Dendritic cell treated with granulocyte-macrophage colony-stimulating factor and Interleukin-4, amounts not matched to agents 40 ng/mL and 50 ng/mL, for 4 days (primary cell): Measurements from ENCODE around the gene SLC49A4.

Source experiments
- H3K27ac Mint-ChIP-seq: one replicate; pipeline ENCODE4 v1.8.0; 2022; ENCODE audit warnings: mild to moderate bottlenecking, mixed read lengths
- H3K27me3 Mint-ChIP-seq: one replicate; pipeline ENCODE4 v1.8.0; 2022; ENCODE audit warnings: mild to moderate bottlenecking, mixed read lengths
- H3K36me3 Mint-ChIP-seq: one replicate; pipeline ENCODE4 v1.8.0; 2022; ENCODE audit warnings: low read depth, mixed read lengths
- H3K4me1 Mint-ChIP-seq: one replicate; pipeline ENCODE4 v1.8.0; 2022; ENCODE audit warnings: low read depth, mixed read lengths
- H3K4me3 Mint-ChIP-seq: one replicate; pipeline ENCODE4 v1.8.0; 2022; ENCODE audit warnings: mild to moderate bottlenecking, moderate library complexity, mixed read lengths
- H3K9me3 Mint-ChIP-seq: one replicate; pipeline ENCODE4 v1.8.0; 2022; ENCODE audit warnings: mixed read lengths
- intact Hi-C: fragments of 100-400 bp; cut with micrococcal nuclease; formaldehyde crosslinking; loops from one replicate; pipeline ENCODE4 v1.15.0; 2022

Gene SLC49A4

DNA sequence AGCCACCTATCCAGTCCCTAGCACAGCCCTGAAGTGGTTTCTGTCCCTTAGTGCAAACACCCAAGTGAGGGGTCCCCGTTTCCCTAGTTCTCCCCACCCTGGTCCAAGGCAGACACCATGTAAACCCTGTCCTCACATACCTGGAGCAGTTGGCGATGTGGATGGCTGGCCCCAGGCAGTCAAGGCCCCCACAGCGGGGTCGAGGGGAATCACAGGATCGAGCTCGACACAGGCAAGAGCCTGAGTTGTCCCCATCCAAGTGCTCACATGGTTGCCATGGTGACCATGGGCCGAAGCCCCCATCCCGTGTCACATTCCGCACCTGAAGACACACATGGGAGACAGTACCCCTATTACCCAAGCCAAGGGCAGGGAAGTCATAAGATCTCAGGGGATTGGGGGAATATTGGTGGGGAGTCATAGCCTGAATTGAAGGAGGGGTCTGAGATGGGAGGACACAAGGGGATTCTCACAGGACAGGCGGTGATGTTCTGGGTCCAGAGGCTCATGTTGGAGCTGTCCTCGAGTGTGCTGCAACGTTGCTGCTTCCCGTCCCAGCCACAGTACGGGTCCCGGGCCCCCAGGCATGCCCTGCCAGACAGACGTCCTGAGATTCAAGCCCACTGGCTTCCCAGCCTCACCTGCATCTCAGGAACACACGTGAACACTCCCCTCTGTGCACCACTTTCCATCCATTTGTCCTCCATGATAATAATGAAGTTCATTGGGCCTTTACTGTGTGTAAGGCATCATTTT is 120.6 kb downstream of the SLC49A4 start:
- intact Hi-C loops: no loop called here
- no peak overlapping the region for H3K27ac Mint-ChIP-seq

DNA sequence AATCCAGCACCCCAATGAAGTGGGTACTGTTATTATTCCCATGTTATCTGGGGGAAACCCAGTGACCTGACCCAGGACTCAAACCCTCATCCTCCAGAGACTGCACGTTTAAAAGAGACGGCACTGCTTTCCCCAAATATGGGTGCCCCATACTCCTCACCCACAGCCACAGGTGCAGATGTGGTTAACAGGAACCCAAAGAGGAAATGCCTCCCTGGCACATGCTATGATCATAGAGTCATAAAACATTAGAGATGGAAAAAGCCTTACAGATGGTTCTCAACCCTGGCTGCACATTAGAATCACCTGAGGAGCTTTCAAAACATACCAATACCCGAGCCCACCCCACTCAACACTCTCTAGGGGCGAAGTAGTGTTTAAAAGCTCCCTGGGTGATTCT is 121.2 kb downstream of the SLC49A4 start:
- H3K36me3 Mint-ChIP-seq: no peaks in the 10 kb centered on the region
- H3K9me3 Mint-ChIP-seq: no peaks in the 10 kb centered on the region
- intact Hi-C loops: no loop called here
- no peaks in the 10 kb centered on the region for H3K4me1 Mint-ChIP-seq
- peaks cover 71% of the 10 kb centered on the region for H3K27me3 Mint-ChIP-seq
- H3K4me3 Mint-ChIP-seq: no peak overlapping the region
- H3K27ac Mint-ChIP-seq: no peak overlapping the region

More for the DNA sequence above, 120.6 kb downstream of the SLC49A4 start:
- peaks cover 73% of the 10 kb centered on the region for H3K27me3 Mint-ChIP-seq
- H3K4me3 Mint-ChIP-seq: no peak overlapping the region
- H3K9me3 Mint-ChIP-seq: no peaks in the 10 kb centered on the region
- no peaks in the 10 kb centered on the region for H3K4me1 Mint-ChIP-seq
- no peaks in the 10 kb centered on the region for H3K36me3 Mint-ChIP-seq

DNA sequence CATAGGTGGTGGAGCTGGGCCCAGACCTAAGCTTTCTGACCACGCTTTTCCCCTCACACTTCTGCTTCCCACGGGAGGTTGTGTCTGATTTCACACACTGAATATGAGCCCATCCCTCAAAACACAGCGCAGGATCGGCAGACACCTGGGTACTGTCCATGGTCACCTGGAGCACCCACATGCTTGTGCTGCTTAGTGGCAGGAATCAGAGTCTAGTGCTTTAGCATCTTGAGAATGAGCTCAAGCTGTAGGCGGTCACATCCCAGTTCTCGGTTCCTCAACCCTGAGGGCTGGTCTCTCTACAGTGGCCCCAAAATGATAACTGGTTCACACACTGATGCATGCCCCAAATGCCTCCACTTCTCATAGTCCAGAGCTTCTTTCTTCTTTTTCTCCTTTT is 121.7 kb downstream of the SLC49A4 start:
- Mint-ChIP-seq H3K36me3 (no peaks in the 10 kb centered on the region), H3K27ac (no peak overlapping the region), H3K9me3 (no peaks in the 10 kb centered on the region), H3K4me3 (no peak overlapping the region), H3K27me3 (peaks cover 68% of the 10 kb centered on the region), H3K4me1 (no peaks in the 10 kb centered on the region)
- intact Hi-C loops: no loop called here

DNA sequence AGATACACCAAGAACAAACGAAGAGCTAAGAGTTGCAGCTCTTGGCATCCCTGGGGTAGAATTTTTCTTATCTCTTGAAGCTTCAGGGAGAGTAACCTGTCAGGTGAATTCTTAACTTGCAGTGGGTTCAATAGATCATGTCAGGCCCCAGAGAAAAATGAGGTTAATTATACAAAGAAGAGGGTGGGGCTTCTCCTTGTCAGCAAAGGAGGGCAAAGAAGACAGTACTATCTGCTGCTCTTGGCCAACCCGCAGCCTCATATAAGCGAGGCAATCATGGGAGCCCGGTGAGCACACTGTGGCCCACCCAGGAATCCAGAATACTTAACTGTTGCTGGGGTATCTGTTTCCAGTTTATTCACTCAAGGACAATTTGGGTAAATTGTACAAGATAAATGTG is 122.5 kb downstream of the SLC49A4 start:
- no peak overlapping the region for H3K27ac Mint-ChIP-seq
- H3K4me1 Mint-ChIP-seq: peaks cover 7% of the 10 kb centered on the region
- H3K27me3 Mint-ChIP-seq: peaks cover 59% of the 10 kb centered on the region
- H3K36me3 Mint-ChIP-seq: no peaks in the 10 kb centered on the region
- intact Hi-C loops: no loop called here
- no peak overlapping the region for H3K4me3 Mint-ChIP-seq
- H3K9me3 Mint-ChIP-seq: no peaks in the 10 kb centered on the region

DNA sequence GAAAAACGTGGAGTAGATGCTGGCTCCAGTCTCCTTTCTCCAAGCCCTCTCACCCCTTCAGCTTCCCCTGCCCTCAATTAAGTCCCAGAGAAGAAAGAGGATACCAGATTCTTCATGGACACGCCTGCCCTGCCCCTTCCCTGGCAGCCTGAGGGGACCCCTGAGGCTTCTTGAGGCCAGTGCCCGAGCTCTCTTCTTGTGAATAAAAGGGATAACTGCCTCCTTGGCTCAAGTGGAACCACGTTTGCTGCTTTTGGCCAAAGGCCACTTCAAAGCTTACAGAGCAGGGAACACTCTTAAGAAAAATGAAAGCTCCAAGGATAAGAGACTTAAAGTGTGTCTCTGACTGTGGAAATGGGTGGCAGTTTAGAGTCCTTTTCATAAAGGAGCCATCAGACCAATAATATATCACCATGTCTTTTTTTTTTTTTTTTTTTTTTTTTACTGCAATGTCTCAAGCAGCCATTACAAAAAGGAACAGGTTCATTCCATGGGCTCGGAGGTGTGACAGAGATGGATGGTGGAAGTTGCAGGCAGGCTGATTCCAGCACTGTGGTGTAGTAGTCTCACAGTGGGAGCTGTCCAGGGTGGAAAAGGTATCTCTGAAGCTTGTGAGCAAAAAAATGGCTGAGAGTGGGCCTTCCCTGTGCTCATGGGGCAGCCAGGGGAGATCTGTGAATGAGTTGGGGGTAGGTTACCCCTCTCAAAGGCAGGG is 123.9 kb downstream of the SLC49A4 start:
- Mint-ChIP-seq H3K27ac (no peak overlapping the region), H3K9me3 (no peaks in the 10 kb centered on the region), H3K27me3 (peaks cover 48% of the 10 kb centered on the region), H3K4me3 (no peak overlapping the region), H3K36me3 (no peaks in the 10 kb centered on the region), H3K4me1 (peaks cover 9% of the 10 kb centered on the region)
- intact Hi-C loops: no loop called here

DNA sequence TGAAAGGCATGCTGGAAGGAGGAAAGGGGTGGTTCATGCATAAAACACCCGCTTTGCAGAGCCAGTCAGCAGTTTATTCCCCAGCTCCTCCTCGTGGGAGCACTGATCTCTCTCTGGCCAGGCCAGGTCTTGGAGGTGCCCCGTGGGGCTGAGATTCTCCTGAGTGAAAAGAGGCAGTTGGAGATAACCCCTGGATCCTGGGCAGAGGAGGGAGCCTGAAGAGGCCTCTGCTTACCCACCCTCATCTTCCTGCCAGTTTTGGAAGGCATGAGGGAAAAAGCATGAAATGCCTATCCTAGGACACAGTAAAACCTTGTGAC is 124.4 kb downstream of the SLC49A4 start:
- H3K4me3 Mint-ChIP-seq: no peak overlapping the region
- H3K36me3 Mint-ChIP-seq: no peaks in the 10 kb centered on the region
- peaks cover 9% of the 10 kb centered on the region for H3K4me1 Mint-ChIP-seq
- no peaks in the 10 kb centered on the region for H3K9me3 Mint-ChIP-seq
- no peak overlapping the region for H3K27ac Mint-ChIP-seq
- peaks cover 44% of the 10 kb centered on the region for H3K27me3 Mint-ChIP-seq
- intact Hi-C loops: no loop called here

DNA sequence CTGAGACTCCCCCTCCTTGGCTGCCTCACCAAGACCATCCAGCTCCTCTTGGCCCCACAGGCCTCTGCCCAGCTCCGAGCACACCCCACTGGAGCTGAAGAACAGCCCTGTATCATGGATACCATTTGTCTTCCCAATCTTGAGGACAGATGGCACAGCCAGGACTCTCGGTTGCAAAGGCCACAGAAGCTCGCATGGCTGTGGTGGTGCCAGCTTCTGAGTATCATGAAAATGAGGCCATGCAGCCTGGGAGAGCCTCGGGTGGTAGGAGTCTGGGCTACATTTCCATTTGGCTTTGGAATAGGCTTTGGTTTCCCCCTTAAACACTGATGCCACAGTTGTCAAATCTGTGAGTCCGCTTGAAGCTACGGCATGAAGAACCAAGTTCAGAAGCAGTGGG is 126.1 kb downstream of the SLC49A4 start:
- Mint-ChIP-seq H3K4me1 (peaks cover 9% of the 10 kb centered on the region), H3K9me3 (no peaks in the 10 kb centered on the region), H3K4me3 (no peak overlapping the region)

DNA sequence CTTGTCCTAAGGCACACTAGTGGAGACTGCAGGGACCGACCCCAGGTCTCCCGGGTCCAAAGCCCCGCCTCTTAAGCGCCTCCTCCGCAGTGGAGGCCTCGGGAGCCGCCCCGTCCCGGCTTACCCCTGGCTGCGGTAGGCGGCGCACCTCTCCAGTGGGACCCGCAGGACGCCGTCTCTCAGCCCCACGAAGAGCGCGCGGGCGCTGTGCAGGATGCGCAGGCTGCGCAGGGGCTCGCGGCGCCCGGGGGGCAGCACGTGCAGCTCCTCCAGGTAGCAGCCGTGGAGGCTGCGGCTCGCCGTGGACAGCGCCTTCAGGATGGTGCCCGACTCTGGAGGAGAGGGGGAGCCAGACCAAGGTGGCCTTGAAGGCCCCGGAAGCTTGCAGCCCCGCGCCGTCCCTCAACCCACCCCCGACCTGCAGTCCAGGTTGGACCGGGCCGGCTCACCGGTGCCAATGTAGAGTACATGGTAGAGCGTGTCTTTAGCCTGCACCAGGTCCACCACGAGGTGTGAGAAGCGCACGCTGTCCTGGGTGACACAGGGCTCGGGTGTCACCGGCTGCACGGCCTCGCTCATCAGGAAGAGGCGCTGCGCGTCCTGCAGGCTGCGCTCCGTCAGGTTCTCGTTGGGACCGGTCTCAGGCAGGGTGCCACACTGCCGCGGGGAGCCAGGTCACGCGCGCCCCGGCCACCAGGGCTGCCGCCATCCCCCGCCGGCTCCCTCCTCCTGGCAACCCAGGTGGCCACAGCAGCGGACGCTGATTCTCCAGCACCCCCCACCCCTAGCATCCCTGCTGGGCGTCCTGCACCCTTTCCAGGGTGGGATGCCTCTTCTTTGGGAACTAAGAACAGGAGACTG is 127.2 kb downstream of the SLC49A4 start:
- Mint-ChIP-seq H3K4me3 (peak overlapping the region; percentile 30), H3K27ac (no peak overlapping the region), H3K36me3 (no peaks in the 10 kb centered on the region), H3K27me3 (peaks cover 24% of the 10 kb centered on the region), H3K9me3 (no peaks in the 10 kb centered on the region), H3K4me1 (peaks cover 9% of the 10 kb centered on the region)
- intact Hi-C loops: no loop called here

More for the DNA sequence above, 126.1 kb downstream of the SLC49A4 start:
- Mint-ChIP-seq H3K36me3 (no peaks in the 10 kb centered on the region), H3K27ac (no peak overlapping the region), H3K27me3 (peaks cover 33% of the 10 kb centered on the region)
- intact Hi-C loops: no loop called here

DNA sequence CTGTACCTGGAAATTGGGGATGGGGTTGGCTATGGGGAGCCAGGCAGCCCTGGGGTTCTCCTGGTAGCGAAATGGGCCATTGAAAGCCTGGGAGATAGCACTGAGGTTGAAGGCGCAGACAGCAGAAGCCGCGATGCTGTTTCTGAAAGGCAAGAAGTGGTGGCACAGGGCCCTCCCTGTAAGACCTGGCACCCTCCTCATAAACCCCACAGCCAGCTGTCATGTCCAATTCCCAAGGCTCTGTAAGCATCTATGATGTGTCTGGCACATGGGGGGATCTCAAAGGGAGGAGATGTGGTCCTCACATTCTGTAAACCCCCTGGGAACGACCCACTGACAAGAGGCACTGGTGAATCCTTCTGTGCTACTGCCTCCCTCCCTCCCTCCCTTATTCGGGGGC is 128.7 kb downstream of the SLC49A4 start:
- Mint-ChIP-seq H3K27ac (no peak overlapping the region), H3K4me3 (no peak overlapping the region), H3K9me3 (no peaks in the 10 kb centered on the region), H3K4me1 (peaks cover 9% of the 10 kb centered on the region), H3K27me3 (peaks cover 18% of the 10 kb centered on the region), H3K36me3 (no peaks in the 10 kb centered on the region)
- intact Hi-C loops: no loop called here

DNA sequence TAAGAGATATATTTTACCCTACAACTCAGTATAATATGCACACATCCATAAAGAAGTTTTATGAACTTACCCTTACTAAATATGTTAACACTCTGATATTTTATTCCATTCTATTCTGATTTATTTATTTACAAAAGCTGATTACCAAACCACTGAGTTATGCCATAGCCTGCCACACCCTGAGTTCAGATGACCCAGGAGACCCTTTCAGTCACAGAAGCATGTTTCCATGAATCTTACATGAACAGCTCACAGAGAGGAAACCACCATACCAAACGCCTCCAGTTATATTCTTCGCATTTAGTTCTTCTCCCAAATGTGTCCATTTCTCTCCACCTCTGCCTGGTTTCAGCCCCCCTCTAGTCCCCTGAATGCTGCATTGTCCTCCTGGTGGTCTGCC is 129.2 kb downstream of the SLC49A4 start:
- Mint-ChIP-seq H3K27ac (no peak overlapping the region), H3K9me3 (no peaks in the 10 kb centered on the region), H3K27me3 (peaks cover 18% of the 10 kb centered on the region), H3K4me1 (peaks cover 9% of the 10 kb centered on the region), H3K36me3 (no peaks in the 10 kb centered on the region), H3K4me3 (no peak overlapping the region)
- intact Hi-C loops: no loop called here

DNA sequence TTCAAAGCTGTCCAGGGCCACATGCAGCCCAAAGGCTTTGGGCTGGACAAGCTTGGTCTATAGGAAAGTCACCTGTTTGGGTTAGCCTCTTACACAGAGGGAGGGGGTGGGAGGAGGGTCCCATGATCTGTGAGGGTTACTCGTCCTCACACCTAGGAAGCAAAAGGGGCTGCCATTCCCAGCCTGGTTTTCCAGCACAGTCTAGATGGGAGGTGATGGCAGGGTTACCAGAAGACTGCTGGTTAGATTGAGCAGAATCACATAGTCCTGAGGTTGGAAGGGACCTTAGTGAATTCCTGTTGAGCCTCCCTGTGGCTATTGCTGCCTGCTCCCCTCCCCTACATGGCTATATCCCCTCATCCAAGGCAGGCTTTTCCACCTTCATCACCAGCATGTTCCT is 130.9 kb downstream of the SLC49A4 start:
- H3K9me3 Mint-ChIP-seq: no peaks in the 10 kb centered on the region
- intact Hi-C loops: no loop called here
- H3K27ac Mint-ChIP-seq: no peak overlapping the region
- peaks cover 14% of the 10 kb centered on the region for H3K27me3 Mint-ChIP-seq
- no peak overlapping the region for H3K4me3 Mint-ChIP-seq
- H3K4me1 Mint-ChIP-seq: peaks cover 9% of the 10 kb centered on the region
- H3K36me3 Mint-ChIP-seq: no peaks in the 10 kb centered on the region

DNA sequence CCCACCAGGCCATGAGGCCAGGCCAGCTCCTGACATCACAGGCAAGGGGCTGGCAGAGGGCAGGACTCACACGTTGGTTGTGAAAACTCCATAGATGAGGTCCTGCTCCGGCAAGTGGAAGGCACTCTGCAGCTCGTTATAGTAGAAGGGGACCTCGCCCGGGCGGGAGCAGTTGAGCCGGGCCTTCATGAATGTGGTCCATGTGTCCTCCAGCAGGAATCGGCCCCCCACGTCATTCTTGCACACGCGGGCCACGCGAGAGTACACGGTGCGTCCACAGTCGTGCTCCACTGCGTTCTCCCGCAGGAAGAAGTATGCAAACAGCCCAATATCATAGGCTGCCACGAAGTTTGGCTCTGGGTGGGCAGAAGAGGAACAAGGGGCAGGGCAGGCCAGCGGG is 131.5 kb downstream of the SLC49A4 start:
- H3K9me3 Mint-ChIP-seq: no peaks in the 10 kb centered on the region
- peaks cover 14% of the 10 kb centered on the region for H3K27me3 Mint-ChIP-seq
- H3K27ac Mint-ChIP-seq: no peak overlapping the region
- intact Hi-C loops: no loop called here
- peaks cover 9% of the 10 kb centered on the region for H3K4me1 Mint-ChIP-seq
- no peaks in the 10 kb centered on the region for H3K36me3 Mint-ChIP-seq
- no peak overlapping the region for H3K4me3 Mint-ChIP-seq

DNA sequence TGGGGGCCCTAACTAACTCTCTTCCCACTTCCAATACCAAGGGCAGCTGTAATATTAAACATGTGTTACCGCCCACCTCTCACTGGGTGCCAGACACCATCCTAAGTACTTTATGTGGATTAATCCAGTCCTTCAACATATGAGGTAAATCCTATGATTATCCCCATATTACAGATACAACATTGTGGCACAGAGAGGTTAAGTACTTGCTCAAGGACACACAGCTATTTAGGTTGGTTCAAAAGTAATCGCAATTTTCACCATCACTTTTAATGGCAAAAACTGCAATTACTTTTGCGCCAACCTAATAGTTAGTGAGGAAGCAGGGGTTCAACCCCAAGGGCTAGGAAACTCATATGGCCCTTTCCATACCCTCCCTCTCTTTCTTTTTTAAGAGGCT is 131.9 kb downstream of the SLC49A4 start:
- peaks cover 14% of the 10 kb centered on the region for H3K27me3 Mint-ChIP-seq
- intact Hi-C loops: no loop called here
- no peak overlapping the region for H3K27ac Mint-ChIP-seq
- H3K4me3 Mint-ChIP-seq: no peak overlapping the region
- peaks cover 8% of the 10 kb centered on the region for H3K4me1 Mint-ChIP-seq
- no peaks in the 10 kb centered on the region for H3K9me3 Mint-ChIP-seq
- H3K36me3 Mint-ChIP-seq: no peaks in the 10 kb centered on the region

DNA sequence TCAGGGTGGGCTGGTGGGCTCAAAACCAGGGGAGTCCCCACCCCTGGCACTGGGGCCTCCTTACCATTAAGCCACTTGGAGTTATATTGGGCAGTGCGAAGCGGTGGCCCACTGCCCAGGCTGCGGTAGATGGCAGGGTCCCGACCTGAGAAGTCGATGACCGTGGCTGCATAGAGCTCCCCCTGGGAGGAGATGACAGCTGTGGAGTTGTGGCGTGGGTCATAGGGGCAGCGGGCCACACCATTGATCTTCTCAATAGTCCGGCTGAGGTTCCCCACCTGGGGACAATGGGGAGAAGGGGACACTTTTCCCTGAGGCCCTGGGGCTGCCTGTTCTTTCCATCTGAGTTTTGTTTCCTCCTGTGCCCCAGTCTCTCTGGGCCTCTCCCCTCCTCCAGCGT is 132.9 kb downstream of the SLC49A4 start:
- Mint-ChIP-seq H3K36me3 (no peaks in the 10 kb centered on the region), H3K4me3 (no peak overlapping the region), H3K4me1 (no peaks in the 10 kb centered on the region), H3K9me3 (no peaks in the 10 kb centered on the region), H3K27me3 (peaks cover 14% of the 10 kb centered on the region), H3K27ac (no peak overlapping the region)
- intact Hi-C loops: no loop called here
